BLaER1 (cell line): ENCODE data around the gene UFL1.

Source experiments
- H3K27ac ChIP-seq: shearing (Covaris generic); formaldehyde crosslinking; 2 replicates; pipeline ENCODE4 v1.8.1; 2022
- H3K27me3 ChIP-seq: shearing (Covaris generic); formaldehyde crosslinking; 2 replicates; pipeline ENCODE4 v1.8.1; 2022
- H3K36me3 ChIP-seq: shearing (Covaris generic); formaldehyde crosslinking; 2 replicates; pipeline ENCODE4 v1.8.1; 2022
- H3K4me1 ChIP-seq: shearing (Covaris generic); formaldehyde crosslinking; 2 replicates; pipeline ENCODE4 v1.8.1; 2022
- H3K4me2 ChIP-seq: shearing (Covaris generic); formaldehyde crosslinking; 2 replicates; pipeline ENCODE4 v1.8.1; 2022
- H3K4me3 ChIP-seq: shearing (Covaris generic); formaldehyde crosslinking; 2 replicates; pipeline ENCODE4 v1.8.1; 2022
- H3K9ac ChIP-seq: shearing (Covaris generic); formaldehyde crosslinking; 2 replicates; pipeline ENCODE4 v1.8.1; 2022
- H3K9me3 ChIP-seq: shearing (Covaris generic); formaldehyde crosslinking; 2 replicates; pipeline ENCODE4 v1.8.1; 2022
- H4K20me1 ChIP-seq: shearing (Covaris generic); formaldehyde crosslinking; 2 replicates; pipeline ENCODE4 v1.8.1; 2022
- Cebpa-rat ChIP-seq: shearing (Covaris generic); IDR thresholded peaks from 2 replicates; pipeline ENCODE4 v1.8.1; 2022

UFL1 gene

GRCh38 chr6:96570053-96570452 lies 48.4 kb downstream of the UFL1 start:
- no peak overlapping the region for H3K4me3 ChIP-seq
- H3K27ac ChIP-seq: no peak overlapping the region
- no peaks in the 10 kb centered on the region for H4K20me1 ChIP-seq
- no peak for TF ChIP-seq Cebpa-rat
- H3K36me3 ChIP-seq: no peaks in the 10 kb centered on the region
- no peak overlapping the region for H3K4me2 ChIP-seq
- H3K9me3 ChIP-seq: peaks cover 22% of the 10 kb centered on the region
- H3K4me1 ChIP-seq: peaks cover 10% of the 10 kb centered on the region
- H3K27me3 ChIP-seq: no peaks in the 10 kb centered on the region
- H3K9ac ChIP-seq: no peak overlapping the region

- Histone ChIP-seq H3K4me1 (peaks cover 10% of the 10 kb centered on the region), H3K27ac (no peak overlapping the region), H3K9ac (no peak overlapping the region), H3K36me3 (no peaks in the 10 kb centered on the region), H3K4me3 (no peak overlapping the region), H3K9me3 (peaks cover 22% of the 10 kb centered on the region), H3K4me2 (no peak overlapping the region), H3K27me3 (no peaks in the 10 kb centered on the region), H4K20me1 (no peaks in the 10 kb centered on the region)
- TF ChIP-seq Cebpa-rat: no peak
Measured at GRCh38 chr6:96571551-96571950, 49.9 kb downstream of the UFL1 start.

GRCh38 chr6:96575359-96575758 lies 53.8 kb downstream of the UFL1 start:
- H3K36me3 ChIP-seq: no peaks in the 10 kb centered on the region
- no peak overlapping the region for H3K4me3 ChIP-seq
- H3K27me3 ChIP-seq: no peaks in the 10 kb centered on the region
- no peak overlapping the region for H3K9ac ChIP-seq
- H3K4me2 ChIP-seq: no peak overlapping the region
- H3K9me3 ChIP-seq: peaks cover 16% of the 10 kb centered on the region
- H4K20me1 ChIP-seq: no peaks in the 10 kb centered on the region
- no peak overlapping the region for H3K27ac ChIP-seq
- H3K4me1 ChIP-seq: peaks cover 10% of the 10 kb centered on the region
- no peak for TF ChIP-seq Cebpa-rat

GRCh38 chr6:96576221-96576620 lies 54.6 kb downstream of the UFL1 start:
- no peak overlapping the region for H3K4me2 ChIP-seq
- peaks cover 9% of the 10 kb centered on the region for H3K9me3 ChIP-seq
- H3K4me1 ChIP-seq: peaks cover 10% of the 10 kb centered on the region
- H3K36me3 ChIP-seq: no peaks in the 10 kb centered on the region
- H3K27ac ChIP-seq: no peak overlapping the region
- H3K9ac ChIP-seq: no peak overlapping the region
- no peaks in the 10 kb centered on the region for H4K20me1 ChIP-seq
- no peak for TF ChIP-seq Cebpa-rat
- H3K27me3 ChIP-seq: no peaks in the 10 kb centered on the region
- no peak overlapping the region for H3K4me3 ChIP-seq

GRCh38 chr6:96582021-96582420 lies 60.4 kb downstream of the UFL1 start:
- no peak for TF ChIP-seq Cebpa-rat
- Histone ChIP-seq H3K27me3 (no peaks in the 10 kb centered on the region), H3K9ac (no peak overlapping the region)

GRCh38 chr6:96582436-96582835 lies 60.8 kb downstream of the UFL1 start:
- Histone ChIP-seq H3K9me3 (no peaks in the 10 kb centered on the region), H3K27me3 (no peaks in the 10 kb centered on the region), H3K9ac (no peak overlapping the region), H4K20me1 (no peaks in the 10 kb centered on the region), H3K27ac (no peak overlapping the region), H3K4me3 (no peak overlapping the region), H3K4me2 (peak overlapping the region; percentile 61), H3K36me3 (no peaks in the 10 kb centered on the region), H3K4me1 (peaks cover 32% of the 10 kb centered on the region)
- TF ChIP-seq Cebpa-rat: no peak

More at GRCh38 chr6:96582021-96582420, 60.4 kb downstream of the UFL1 start:
- no peaks in the 10 kb centered on the region for H4K20me1 ChIP-seq
- H3K4me3 ChIP-seq: no peak overlapping the region
- H3K4me1 ChIP-seq: peaks cover 32% of the 10 kb centered on the region
- no peak overlapping the region for H3K27ac ChIP-seq
- H3K9me3 ChIP-seq: no peaks in the 10 kb centered on the region
- H3K4me2 ChIP-seq: peak overlapping the region; percentile 61; the same call in 1 of the 2 replicates
- no peaks in the 10 kb centered on the region for H3K36me3 ChIP-seq

GRCh38 chr6:96604420-96604819 lies 82.8 kb downstream of the UFL1 start:
- TF ChIP-seq Cebpa-rat: no peak
- H3K27ac ChIP-seq: no peak overlapping the region
- H3K36me3 ChIP-seq: no peaks in the 10 kb centered on the region
- H3K9ac ChIP-seq: no peak overlapping the region
- H3K27me3 ChIP-seq: no peaks in the 10 kb centered on the region
- H3K4me2 ChIP-seq: no peak overlapping the region
- no peaks in the 10 kb centered on the region for H3K9me3 ChIP-seq
- H3K4me1 ChIP-seq: no peaks in the 10 kb centered on the region
- no peaks in the 10 kb centered on the region for H4K20me1 ChIP-seq
- no peak overlapping the region for H3K4me3 ChIP-seq
